Measurements from ENCODE around the gene LSM4. TPM values are rescaled to one million over a fixed set of nuclear protein-coding genes. Genes with fewer than 3 reads are reported as not detected.
"Not testable (repeated sequence)": the region's sequence is repeated elsewhere in the genome, so short reads cannot be mapped to it uniquely, and the experiment has no call there.

Gene LSM4
- polyA plus RNA-seq (ENCODE audit: insufficient read length) = 87.8 TPM

- peak; percentile 89 for DNase-seq (ENCODE audit: low read depth)
Observed at GRCh38 chr19:18322759-18323460, at the start of gene LSM4. LSM4 (minus strand) TSS chr19:18323076; CDS start chr19:18323020, 56 bp downstream.

- no peak for DNase-seq (ENCODE audit: low read depth)
Observed at GRCh38 chr19:18368504-18369222, 45.8 kb upstream of the LSM4 start.

DNA sequence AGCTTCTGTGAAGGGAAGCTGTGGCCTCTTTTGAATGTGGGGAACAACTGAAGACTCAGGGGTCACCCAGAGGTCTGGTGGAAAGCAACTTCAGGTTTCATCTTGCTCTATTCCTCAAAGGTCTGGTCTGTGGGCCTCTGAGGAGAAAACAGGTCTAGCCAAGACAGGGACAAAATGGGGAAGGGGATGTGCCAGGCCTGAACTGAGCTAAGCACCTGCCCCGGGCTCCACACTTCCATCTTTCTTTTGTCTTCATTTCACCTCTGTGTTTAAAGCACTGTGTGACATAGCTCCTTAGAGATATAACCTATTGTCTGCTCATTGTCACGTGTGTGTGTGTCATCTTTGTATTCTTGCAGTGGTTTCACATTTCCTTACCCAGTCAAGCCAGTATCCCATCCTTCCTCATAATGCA lies 43.2 kb upstream of the LSM4 start:
- DNase-seq (ENCODE audit: low read depth) = no peak

DNA sequence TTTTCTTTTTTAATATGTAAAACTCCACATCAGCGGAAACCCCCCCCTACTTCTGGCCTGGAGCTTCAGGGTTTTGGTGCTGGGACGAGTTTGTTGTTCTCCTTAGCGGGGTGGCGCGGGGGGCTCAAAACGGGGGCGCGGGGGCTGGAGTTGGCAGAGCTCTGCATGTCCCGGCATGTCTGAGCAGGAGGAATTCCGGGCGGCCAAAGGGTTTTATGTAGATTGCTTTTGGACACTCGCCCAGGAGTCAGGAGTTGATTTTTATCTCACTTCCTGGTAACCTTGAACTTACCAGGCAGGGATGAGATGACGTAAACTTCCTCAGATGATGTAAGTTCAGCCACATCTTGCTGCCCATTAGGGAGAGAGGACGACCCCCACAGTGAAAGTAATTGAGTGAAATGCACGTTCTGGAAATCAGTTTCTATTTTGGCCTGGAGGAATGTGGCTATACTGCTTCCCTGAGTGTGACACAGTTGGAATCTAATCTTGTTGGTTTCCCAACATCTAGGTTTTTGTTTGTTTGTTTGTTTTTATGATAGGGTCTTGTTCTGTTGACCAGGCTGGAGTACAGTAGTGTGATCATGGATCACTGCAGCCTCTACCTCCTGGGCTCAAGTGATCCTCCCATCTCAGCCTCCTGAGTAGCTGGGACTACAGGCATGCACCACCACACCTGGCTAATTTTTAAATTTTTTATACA lies 42.1 kb upstream of the LSM4 start:
- DNase-seq (ENCODE audit: low read depth) = peak; percentile 60

DNA sequence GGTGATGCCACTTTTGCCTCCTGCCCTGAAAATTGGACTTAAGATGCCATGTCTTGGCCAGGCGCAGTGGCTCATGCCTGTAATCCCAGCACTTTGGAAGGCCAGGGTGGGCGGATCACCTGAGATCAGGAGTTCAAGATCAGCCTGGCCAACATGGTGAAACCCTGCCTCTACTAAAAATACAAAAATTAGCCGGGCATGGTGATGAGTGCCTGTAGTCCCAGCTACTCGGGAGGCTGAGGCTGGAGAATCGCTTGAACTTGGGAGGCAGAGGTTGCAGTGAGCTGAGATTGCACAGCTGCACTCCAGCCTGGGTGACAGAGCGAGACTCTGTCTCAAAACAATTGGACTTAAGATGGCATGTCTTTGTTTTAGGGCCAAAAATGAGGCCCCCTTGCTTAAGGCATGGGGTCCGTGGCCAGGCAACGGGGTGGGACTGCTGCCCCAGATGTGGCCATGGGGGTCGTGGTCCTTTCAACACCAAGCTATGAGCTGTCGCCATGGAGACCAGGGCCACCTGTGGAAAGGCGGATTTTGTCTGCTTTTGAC lies 41.5 kb upstream of the LSM4 start:
- DNase-seq (ENCODE audit: low read depth) = not testable (repeated sequence)

GRCh38 chr19:18363787-18364186 lies 40.9 kb upstream of the LSM4 start:
- DNase-seq (ENCODE audit: low read depth) = no peak

- no peak for DNase-seq (ENCODE audit: low read depth)
Observed at GRCh38 chr19:18362934-18363542, 40.2 kb upstream of the LSM4 start.

DNA sequence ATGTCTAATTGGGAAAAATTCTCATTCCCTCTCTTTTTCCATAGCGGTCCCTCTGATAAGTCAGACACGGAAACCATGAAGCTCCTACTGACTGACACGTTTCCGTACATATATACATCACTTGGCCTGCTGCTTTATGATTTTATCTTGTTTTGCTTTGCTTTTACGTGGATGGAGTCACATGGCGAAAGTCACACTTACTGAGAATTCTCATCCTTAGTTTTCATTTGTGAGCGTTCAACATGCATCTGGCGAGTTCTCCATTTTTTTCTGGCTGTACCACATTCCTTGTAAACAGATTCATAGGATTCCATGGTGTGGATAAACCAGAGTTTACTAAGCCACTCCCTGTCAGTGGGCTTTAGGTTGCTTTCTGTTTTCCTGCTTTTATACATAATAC lies 38.8 kb upstream of the LSM4 start:
- no peak for DNase-seq (ENCODE audit: low read depth)

GRCh38 chr19:18357041-18357440 lies 34.2 kb upstream of the LSM4 start:
- DNase-seq (ENCODE audit: low read depth) = no peak

DNA sequence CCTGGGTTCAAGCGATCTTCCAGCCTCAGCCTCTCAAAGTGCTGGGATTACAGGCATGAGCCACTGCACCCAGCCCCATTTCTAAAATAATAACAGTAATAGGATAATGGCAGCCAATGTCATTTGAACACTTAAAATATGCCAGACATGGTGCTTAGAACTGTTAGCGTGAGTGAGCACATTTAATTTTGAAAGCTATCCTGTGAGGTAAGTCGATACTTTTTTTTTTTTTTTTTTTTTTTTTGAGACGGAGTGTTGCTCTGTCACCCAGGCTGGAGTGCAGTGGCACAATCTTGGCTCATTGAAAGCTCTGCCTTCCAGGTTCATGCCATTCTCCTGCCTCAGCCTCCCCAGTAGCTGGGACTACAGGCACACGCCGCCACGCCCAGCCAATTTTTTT lies 31.9 kb upstream of the LSM4 start:
- DNase-seq (ENCODE audit: low read depth) = not testable (repeated sequence)

DNA sequence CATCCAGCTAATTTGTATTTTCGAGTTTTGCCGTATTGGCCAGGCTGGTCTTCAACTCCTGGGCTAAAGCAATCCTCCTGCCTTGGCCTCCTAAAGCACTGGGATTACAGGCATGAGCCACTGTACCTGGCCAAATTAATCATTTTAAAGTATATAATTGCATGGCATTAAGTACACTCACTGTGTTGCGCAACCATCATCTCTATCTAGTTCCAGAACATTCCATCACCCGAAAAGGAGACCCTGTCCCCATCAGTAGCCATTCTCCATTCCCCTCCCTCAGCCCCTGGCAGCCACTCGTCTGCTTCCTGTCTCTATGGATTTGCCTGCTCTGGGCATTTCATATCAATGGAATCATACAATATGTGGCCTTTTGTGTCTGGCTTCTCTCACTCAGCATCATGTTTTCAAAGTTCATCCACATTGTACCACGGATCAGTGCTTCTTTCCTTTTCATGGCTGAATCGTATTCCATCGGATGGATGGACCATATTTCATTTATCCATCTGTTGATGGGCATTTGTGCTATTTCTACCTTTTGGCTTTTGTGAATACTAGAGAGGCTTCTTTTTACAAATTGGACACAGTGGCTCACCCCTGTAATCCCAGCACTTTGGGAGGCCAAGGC lies 30.6 kb upstream of the LSM4 start:
- DNase-seq (ENCODE audit: low read depth) = no peak

GRCh38 chr19:18351544-18351943 lies 28.7 kb upstream of the LSM4 start:
- DNase-seq (ENCODE audit: low read depth) = no peak

GRCh38 chr19:18350490-18350889 lies 27.6 kb upstream of the LSM4 start:
- DNase-seq (ENCODE audit: low read depth) = no peak

DNA sequence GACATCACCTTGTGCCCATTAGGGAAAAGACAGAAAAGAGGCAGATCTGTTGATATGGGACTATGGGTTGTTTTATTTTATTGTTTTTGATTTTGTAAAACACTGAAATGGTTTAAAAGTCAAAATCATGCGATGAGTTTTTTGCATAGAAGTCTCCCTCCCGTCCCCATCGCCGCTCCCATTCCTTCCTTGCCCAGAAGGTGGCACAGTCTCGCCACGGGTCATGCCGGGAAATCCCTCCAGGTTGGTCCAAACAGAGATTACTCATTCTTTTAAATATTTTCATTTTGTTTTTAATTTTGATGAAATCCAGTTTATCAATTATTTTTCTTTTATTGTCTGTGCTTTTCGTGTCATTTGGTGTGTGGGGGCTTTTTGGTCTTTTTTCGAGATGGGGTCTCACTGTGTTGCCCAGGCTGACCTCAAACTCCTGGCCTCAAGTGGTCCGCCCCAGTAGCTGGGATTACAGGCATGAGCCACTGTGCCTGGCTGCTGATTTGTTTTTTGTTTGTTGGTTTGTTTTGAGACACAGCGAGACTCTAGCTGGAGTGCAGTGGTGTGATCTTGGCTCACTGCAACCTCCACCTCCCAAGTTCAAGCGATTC lies 26.8 kb upstream of the LSM4 start:
- no peak for DNase-seq (ENCODE audit: low read depth)

DNA sequence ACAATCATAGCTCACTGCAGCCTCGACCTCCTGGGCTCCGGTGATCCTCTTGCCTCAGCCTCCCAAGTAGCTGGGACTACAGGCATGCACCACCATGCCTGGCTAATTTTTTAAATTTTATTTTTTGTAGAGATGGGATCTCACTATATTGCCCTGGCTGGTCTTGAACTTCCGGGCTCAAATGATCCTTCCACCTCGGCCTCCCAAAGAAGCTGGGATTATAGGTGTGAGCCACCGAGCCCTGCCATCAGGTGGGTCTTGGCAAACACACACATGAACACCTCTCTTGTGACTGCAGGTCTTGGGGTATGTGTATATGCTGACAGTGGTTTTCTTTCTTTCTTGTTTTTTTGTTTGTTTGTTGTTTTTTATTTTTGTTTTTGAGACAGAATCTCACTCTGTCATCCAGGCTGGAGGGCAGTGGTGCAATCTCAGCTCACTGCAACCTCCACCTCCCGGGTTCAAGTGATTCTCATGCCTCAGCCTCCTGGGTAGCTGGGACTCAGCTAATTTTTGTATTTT lies 26.0 kb upstream of the LSM4 start:
- not testable (repeated sequence) for DNase-seq (ENCODE audit: low read depth)

DNA sequence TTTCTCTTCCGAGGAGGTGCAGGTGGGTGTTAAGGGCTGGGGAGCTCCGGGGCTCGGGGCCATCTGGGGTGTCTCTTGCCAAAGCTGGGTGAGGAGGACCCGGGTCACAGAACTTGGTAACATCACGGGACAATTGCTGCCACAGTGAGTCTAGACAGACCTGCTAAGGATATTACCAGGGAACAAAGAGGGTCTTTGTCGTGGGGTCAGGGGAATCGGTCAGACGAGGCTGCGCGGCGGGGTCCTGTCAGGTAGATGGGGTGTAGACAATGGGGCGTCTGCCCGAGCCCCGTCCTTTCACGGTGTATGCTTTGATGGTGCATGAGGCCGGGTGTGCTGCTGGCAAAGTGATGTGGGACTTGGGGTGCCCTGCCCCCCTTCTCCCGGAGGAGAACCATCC lies 25.3 kb upstream of the LSM4 start:
- DNase-seq (ENCODE audit: low read depth) = no peak

DNA sequence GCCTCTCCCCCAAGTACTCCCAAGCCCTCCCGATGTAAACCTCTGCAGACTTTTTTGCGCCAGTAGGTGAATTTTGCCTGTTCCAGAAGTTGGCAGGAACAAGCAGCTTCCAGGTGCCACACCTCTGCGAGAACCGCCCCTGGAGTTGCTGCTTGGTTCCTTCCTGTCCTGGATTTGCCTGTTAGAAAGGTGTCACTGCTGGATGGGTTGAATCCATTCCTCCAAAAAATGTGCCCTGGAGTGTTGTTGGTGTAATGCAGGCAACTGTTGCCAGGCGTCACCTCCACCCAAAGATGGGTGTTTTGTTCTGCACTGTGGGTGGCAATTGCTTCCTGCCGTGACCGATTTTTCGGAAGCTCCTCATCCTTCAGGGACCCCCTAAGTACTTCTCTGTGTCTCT lies 23.2 kb upstream of the LSM4 start:
- DNase-seq (ENCODE audit: low read depth) = no peak

GRCh38 chr19:18345296-18345695 lies 22.4 kb upstream of the LSM4 start:
- DNase-seq (ENCODE audit: low read depth) = no peak

DNA sequence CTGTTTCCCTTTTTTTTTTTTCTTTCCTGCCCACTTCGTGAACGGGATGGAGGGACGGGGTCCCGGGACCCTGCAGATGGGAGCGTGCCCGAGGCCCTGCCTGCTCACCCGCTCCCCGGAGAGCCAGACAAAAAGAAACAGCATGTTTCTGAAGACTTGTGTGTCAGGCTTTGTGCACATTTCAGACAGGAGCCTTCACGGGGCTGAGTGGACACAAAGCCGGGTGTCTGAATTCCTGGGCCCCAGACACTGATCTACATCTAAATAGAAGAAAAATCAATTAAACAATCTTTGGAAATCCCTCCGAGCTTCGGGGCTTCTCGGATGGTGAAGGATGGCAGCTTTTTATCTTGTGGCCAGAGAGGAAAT lies 21.7 kb upstream of the LSM4 start:
- no peak for DNase-seq (ENCODE audit: low read depth)

- DNase-seq (ENCODE audit: low read depth) = no peak
Observed at GRCh38 chr19:18342090-18342632, 19.3 kb upstream of the LSM4 start.
